Activated gamma-delta T cell (primary cell): ENCODE data around the gene BBS1.

Source experiments
- DNase-seq: peaks from one replicate; lab custom pipeline; 2025; lab: John Stamatoyannopoulos, UW

Gene BBS1

DNA sequence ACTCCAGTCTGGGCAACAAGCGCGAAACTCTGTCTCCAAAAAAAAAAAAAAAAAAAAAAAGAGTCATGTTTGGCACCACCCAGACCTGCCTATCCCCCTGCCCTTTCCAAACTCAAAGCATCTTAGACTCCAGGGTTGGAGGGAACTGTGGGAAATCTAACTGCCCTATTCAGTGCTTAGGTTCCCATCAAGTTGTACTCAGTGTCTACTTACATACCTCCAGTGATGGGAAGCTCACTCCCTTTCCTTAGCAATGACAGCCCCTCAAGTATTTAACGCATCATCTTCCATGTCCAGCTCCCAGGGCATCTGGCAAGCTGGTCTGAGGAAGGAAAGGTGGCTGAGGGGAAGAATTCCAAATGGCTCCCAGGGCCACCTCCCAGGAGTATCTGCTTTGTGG lies 39.3 kb downstream of the BBS1 start:
- no peak for DNase-seq

DNA sequence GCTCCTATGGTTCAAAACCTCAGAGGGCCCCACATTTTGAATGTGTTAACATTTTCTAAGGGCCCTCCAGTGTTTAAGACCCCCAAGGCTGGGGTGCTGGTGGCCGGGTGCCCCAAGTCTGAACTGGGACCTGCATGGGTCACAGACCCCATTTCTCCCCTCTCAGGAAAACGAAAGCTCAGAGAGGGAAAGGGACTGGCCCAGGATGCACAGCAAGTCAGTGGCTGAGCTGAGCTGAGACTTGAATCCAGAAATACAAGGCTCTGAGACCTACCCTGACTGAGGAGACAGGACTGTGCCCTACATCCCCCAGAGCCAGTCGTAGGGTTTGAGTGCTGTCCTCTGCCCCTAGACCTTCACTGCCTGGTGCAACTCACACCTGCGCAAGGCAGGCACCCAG lies 40.5 kb downstream of the BBS1 start:
- DNase-seq: no peak

DNA sequence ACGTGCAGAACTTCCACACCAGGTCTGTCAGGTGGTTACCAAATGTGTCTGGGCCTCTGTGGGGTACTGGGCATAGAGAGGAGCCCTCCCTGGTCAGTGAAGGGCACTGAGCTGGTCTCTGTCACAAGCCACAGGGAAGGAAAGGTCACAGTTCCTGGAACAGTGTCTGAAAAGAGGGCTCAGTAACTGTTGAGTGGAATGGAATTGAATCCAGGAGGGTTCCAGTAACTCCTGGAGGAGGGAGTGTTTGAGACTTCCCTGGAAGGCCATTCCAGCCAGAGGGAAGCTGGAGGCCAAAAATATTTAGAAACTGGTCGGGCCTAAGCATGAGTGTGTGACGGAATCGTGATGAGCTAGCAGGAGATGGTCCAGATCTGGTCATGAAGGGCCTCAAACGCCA lies 44.2 kb downstream of the BBS1 start:
- no peak for DNase-seq

DNA sequence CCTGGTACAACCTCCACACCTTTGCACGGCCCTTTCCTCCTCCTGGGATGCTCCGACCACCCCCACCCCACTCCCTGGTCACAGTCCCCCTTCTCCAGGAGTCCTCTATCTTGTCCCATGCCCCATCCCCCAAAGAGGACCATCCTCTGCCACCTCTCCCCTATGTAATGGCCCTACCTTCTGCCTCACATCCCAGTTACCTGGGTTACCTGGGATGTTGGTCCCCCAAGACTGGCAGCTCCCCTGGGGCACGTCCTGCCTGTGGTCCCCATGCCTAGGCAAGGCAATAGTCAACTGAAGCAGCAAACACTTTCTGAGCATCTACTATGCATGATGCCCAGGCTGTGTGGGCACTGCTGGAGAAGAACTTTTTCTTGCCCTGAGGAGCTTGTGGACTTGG lies 45.0 kb downstream of the BBS1 start:
- no peak for DNase-seq

DNA sequence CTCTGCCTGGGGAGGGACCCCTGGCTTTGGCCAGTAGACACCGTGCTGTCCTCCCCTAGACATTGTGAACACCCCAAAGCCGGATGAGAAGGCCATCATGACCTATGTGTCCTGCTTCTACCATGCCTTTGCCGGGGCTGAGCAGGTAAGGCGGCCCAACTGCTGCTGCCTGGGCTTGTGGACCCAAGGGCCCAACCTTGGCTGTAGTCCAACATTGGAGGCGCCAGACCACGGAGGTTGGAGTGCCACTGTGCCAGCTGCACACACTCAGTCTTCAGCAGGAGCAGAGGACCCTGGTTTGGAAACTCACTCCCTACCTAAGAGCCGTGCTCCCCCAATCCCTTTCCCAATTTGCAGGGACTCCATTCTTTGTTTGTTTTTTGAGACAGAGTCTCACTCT lies 45.7 kb downstream of the BBS1 start:
- DNase-seq: no peak

DNA sequence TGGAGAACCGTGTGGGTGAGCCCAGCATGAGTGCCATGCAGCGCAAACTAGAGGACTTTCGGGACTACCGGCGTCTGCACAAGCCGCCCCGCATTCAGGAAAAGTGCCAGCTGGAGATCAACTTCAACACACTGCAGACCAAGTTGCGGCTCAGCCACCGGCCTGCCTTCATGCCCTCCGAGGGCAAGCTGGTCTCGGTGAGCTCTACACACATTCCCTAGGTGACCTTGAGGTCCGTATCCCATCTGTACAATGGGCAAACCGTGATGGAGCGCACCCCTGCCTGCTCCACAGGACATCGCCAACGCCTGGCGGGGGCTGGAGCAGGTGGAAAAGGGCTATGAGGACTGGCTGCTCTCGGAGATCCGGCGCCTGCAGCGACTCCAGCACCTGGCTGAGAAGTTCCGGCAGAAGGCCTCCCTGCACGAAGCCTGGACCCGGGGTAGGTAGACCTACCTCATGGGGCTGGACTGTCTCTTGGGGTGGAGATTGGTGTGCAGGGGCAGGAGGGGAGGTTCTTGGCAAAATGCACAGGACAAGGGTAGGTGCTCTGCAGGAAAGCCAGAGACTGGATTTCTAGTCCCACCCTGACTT lies 47.4 kb downstream of the BBS1 start:
- no peak for DNase-seq

DNA sequence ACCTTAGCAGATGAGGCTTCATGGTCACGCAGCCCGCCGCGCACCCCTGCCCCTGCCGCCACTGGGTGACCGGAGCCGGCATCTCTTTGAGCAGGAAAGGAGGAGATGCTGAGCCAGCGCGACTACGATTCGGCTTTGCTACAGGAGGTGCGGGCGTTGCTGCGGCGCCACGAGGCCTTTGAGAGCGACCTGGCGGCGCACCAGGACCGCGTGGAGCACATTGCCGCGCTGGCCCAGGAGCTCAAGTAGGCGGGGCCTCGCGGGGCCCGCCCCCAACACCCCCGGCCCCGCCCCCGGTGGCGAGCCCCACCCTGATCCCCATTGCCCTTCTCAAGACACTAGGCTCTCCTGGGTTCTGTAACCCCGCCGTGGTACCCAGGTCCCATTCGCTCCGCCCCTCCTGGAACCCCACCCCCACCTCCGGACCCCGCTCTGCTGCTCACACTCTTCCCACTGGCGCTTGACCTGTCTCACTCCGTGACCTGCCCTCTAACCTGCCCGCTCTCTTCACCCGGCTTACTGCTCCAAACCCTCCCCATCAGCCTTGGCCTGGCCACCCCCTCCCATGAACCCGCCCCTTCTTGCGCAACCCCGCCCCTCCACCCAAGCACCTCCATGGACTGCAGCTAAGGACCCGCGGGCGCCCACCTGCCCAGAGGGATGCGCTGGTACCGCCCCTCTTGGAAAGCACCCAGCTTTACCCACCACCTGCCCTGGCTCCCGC lies 48.9 kb downstream of the BBS1 start:
- no peak for DNase-seq

DNA sequence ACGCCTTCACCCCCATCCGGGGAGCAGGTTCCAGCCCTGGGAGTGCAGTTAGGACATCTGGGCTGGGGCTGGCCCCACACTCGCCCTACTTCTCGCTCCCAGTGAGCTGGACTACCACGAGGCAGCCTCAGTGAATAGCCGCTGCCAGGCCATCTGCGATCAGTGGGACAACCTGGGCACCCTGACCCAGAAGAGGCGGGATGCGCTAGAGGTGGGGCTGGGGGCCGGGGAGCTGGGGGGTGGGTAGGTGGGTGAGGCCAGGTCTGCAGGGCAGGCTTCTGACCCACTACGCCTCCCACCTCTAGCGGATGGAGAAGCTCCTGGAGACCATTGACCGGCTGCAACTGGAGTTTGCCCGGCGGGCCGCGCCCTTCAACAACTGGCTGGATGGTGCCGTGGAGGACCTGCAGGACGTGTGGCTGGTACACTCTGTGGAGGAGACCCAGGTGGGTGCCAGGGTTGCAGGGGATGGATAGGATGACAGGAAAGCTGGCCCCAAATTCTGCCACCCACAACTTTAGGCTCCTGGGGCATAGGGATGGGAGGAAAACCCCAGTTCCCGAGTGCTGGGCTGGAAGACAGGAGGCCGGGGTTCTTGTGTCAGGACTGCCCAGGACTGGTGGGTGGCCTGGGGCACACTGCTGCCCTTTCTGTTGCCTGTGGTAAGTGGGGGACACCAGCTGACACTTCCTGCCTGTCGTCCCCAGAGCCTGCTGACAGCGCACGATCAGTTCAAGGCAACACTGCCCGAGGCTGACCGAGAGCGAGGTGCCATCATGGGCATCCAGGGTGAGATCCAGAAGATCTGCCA lies 49.6 kb downstream of the BBS1 start:
- no peak for DNase-seq

DNA sequence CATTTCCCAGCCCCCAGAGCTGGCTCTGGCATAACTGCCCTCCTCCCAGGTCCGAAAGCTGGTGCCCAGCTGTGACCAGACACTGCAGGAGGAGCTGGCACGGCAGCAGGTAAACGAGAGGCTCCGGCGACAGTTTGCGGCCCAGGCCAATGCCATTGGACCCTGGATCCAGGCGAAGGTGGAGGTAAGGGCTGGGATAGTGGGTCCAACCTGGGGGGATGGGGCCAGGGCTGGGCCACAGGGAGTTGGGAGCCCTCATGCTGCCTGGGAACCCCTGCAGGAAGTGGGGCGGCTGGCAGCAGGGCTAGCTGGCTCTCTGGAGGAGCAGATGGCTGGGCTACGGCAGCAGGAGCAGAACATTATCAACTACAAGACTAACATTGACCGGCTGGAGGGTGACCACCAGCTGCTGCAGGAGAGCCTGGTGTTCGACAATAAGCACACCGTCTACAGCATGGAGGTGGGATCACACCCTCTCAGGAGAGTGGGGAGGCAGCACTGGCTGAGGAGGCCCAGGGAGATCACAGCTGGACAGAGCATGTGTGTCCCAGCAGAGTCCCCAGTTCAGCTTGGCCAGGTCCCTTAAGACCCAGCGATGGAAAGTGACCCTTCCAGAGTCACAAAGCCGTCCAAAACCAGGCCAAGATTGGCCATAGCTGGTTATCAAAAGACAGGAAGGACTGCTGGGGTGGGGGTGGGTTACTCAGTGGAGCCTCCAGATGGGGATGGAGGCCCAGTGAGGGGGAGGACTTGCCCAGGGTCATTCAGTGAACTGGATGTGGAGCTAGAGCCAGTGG lies 50.9 kb downstream of the BBS1 start:
- no peak for DNase-seq

DNA sequence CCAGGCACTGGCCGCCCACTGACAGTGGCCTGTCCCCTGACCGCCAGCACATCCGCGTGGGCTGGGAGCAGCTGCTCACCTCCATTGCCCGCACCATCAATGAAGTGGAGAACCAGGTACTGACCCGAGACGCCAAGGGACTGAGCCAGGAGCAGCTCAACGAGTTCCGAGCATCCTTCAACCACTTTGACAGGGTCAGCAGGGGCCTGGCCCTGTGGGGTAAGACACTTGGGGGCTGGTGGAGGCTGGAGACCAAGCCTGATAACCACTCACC lies 51.5 kb downstream of the BBS1 start:
- DNase-seq: no peak

DNA sequence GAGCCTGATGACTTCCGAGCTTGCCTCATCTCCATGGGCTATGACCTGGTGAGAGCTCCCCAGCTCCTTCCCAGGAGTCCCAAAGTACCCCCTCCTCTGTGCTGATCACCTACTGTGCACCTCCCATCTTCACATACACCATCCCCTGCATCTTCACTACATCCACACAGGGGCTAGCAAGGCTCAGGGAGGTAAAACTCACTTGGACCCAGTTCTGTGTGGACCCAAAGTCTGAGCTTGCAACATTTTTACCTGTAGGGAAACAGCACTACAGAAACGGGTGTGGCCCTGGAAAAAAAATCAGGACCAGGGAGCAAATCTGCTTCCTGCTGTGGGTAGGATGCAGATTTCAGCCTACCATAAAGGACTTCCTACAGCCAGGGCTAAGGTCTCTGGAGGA lies 51.8 kb downstream of the BBS1 start:
- DNase-seq: no peak

DNA sequence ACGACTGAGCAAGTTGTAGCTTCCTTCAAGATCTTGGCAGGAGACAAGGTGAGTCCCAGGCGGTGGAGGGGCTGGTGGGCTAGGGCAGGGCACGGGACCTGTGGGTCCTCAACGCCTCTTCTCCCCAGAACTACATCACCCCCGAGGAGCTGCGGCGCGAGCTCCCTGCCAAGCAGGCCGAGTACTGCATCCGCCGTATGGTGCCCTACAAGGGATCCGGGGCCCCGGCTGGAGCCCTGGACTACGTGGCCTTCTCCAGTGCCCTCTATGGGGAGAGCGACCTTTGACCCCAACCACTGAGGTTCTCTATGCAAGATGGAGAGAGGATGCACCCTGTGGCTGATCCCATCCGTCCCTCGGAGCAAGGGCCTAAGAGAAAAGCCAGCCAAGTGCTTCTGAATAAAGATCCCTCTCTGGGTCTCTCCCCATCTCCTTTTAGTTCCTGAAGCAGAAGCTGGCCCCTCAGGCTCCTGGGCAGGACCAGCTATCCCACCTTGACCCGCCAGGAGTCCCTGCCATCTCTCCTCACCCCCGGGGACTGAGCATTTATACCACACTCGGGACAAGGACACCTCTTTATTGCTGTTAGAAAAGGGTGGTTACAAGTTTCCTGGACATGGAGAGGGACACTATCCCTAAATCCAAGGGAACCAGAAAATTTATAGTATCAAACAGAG lies 52.6 kb downstream of the BBS1 start:
- DNase-seq: no peak

DNA sequence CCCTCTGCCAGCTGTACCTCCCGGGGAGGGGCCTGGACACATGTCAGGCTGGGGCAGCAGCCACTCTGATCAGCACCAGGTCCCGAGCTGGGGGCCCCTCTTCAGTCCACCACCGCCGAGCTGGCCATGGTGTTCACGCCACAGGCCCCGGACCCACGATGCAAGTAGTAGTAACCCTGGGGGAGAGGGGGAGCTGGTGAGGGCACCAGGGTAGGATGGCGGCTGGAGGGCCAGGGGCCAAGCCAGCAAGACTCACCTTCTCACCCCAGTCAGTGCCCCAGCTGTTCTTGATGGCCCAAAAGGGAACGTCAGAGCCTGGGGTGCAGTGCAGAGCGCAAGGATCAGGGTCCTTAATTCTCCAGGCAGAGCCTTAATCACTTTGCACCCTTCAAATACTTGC lies 53.4 kb downstream of the BBS1 start:
- DNase-seq: no peak

DNA sequence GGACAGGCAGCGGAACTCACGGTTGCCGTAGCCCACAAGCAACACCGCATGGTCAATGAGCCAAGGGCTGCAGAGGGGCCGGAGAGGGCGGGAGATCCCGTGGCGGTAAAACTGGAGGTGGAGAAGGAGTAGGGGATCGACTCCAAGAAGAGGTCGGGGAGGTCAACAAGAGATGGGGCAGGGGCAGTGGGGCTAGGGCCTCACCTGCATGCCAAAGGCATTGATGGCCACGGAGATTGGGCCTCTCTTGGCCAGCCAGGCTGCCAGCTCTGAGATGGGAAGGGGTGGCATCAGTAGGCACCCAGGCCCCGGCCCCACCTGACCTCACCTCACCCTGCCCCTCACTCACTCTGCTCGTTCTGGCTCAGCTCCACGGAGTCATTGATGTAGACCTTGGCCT lies 54.1 kb downstream of the BBS1 start:
- no peak for DNase-seq

DNA sequence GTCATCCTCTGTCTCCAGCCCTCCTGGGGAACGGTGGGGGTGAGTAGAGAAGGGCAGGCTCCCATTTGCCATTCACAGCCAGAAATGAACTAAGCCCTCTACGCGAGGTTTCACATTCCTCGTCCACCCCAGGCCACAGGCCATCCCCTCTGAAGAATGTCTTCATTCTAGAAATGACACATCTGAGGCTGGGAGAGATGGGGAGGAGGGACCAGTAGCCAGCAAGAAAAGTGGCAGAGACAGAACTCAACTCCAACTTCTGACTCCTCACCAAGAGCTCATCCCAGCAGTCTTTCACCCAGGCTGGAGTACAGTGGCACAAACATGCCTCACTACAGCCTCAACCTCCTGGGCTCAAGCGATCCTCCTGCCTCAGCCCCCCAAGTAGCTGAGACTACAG lies 54.5 kb downstream of the BBS1 start:
- no peak for DNase-seq

DNA sequence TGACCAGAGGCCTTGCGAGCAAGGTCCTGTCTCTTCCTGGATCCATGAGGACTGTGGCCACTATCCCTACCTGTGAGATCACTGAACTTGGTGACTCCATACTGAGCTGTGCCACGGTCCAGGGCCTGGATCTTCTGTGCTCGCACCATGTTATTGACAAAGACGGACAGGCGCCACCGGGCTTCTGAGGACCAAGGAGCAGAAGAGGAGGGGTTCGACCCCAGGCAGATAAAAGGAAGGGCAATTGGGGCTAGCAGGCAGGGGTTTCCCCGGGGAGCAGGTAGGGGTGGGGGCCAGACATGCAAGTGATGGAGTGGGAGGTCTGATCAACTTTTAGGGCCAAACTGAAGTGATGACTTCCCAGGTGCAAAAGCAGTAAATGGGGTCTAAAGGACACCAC lies 55.8 kb downstream of the BBS1 start:
- no peak for DNase-seq

DNA sequence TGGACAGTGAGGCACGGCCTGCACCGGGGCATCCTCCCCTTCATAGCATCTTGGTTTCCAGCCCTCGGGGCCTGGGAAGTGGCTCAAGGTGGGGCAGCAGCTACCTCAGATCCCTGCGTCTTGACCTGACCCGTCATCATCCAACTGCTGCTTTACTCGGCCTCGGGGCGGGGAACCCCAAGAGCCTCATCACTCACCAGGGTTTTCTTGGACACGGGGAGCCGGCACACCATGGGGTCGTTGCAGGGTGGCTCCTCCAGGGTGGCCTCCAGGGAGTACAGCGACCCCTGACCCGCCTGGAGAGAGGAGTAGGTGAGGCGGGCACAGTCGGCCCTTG lies 57.3 kb downstream of the BBS1 start:
- DNase-seq: no peak

DNA sequence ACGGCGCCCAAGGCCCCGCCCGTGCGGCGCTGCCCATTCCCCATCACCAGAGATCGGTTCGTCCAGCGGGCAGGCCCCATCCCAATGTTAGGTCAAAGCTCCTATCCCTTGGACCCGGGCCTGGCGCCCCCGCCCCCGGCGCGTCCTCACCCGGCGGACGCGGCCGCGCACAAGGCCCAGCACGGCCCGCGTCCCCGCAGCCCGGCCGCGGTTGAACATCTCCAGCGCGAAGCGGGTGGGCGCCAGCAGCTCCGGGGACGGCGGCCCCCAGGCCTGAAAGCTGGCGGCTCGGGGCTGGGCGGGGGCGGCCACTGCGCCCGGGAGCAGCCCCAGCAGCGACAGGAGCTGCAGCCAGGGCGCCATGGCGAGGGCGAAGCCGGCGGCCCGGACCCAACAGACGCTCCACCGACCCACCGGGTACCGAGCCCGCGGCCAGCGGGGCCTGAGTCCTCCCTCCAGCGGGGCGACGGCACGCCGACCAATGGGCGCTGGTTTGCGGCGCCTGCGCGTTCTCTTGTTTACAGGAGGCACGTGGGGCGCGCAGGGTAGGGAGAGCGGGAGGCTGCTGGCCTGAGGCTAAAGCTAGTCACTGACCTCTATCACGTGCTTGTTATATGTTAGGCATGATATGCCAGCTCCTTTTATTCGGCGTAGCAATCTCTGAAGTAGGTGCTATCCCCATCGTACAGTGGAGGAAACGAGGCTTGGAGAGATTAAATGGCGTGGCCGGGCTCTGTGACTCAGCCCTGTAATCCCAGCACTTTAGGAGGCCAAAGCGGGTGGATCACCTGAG lies 57.9 kb downstream of the BBS1 start, which contains the start of gene CTSF:
CTSF (minus strand) TSS at position 483 of the 793 bp plus-strand sequence; CDS start at position 363, 120 bp downstream.
- peak; percentile 69 for DNase-seq

DNA sequence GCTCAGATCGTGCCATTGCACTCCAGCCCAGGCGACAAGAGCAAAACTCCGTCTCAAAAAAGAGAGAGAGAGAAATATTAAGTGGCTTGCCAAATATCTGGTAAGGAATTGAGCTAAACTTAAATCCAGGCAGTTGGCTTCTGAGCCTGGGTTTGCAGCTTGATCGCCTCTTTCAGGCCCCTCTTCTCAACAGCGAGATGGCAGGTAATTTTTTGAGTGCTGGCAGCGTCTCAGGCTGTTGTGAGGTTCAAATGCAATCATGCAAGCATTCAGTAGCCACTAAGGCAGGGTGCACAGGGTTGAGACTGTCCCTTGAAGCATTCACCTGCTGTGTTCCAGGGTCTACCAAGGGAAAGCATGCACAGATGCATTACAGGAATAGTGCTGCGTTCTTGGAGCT lies 58.6 kb downstream of the BBS1 start:
- no peak for DNase-seq

DNA sequence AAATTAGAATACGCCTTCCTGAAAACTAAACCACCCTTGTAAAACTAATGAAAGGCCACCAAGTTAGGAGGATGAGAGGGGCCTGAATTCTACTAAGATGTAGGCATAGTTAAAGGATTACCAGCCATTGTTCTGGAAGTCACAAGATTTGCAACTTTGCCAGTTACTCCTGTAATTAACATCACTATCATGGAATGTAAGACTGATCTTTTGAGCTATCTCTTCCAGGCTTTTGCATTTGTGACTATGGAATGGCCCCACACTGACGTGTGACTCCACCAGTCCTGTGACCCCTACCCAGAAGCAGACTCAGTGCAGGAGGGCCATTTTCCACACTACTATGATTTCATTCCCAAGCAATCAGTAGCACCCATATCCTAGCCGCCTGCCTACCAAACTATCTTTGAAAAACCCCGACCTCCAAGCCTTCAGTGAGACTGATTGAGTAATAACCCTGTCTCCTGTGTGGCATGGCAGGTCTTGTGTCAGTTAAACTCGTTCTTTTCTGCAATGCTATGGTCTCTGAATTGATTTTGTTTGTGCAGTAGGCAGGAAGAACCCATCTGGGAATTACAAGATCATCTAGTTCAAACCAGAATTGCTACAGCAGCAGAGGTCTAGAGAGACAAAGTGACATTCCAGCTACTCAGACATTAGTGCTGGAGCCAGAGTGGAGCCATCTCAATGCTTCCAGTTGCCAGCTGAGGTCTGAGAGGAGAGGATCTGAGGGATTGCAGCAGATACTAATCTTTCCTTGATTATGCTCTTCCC lies 59.8 kb downstream of the BBS1 start:
- DNase-seq: no peak

DNA sequence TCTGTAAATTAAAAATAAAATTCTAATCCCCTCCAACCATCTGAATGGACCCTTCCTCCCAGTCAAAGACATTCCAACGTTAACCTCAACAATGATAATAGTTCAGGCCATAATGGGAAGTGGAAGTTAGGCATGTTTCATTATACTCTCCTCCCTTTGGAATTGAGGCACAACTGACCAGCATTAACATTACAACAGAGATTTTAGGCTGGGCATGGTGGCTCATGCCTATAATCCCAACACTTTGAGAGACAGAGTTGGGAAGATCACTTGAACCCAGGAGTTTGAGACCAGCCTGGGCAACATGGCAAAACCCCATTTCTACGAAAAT lies 60.4 kb downstream of the BBS1 start:
- DNase-seq: no peak
